Measurements from ENCODE around the gene FBXO10.
"Not testable (repeated sequence)": the region's sequence is repeated elsewhere in the genome, so short reads cannot be mapped to it uniquely, and the experiment has no call there.

FBXO10 gene

DNA sequence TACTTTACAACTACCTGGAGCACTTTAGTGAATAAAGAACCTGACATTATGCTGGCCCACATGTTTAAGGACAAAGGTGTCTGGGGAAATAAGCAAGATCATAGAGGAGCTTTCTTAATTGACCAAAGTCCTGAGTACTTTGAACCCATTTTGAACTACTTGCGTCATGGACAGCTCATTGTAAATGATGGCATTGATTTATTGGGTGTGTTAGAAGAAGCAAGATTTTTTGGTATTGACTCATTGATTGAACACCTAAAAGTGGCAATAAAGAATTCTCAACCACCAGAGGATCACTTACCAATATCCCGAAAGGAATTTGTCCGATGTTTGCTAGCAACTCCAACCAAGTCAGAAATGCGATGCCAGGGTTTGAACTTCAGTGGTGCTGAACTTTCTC lies 98.7 kb downstream of the FBXO10 start:
- DNase-seq, result not testable (repeated sequence)

DNA sequence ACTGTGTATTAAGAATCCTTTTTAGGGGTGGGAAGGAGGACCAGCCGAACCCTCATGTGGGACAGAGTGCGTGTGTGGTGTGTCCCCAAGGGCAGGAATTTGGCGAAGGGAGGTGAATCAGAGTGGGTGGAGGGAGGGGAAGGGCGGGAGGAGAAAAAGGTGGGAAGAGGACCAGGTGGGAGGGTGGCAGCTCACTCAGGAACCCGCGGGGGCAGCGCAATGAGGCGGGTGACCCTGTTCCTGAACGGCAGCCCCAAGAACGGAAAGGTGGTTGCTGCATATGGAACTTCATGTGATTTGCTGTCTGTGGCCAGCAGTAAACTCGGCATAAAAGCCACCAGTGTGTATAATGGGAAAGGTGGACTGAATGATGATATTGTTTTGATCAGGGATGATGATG lies 99.2 kb downstream of the FBXO10 start:
- DNase-seq, result no peak

DNA sequence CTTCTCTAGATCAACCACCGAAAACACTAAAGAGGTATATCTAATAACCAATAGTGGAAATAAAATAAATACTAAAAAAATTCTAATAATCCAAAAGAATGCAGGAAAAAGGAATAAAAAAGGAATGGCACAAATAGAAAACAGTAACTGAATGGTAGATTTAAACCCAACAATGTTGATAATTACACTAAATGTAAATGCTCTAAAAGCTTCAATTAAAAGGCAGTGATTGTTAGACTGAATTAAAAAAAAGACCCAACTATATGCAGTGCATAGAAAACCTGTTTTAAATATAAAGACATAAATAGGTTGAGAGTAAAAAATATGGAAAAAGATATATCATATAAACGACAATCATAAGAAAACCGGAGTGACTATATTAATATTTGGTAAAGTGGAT lies 101.7 kb downstream of the FBXO10 start:
- DNase-seq, result no peak

DNA sequence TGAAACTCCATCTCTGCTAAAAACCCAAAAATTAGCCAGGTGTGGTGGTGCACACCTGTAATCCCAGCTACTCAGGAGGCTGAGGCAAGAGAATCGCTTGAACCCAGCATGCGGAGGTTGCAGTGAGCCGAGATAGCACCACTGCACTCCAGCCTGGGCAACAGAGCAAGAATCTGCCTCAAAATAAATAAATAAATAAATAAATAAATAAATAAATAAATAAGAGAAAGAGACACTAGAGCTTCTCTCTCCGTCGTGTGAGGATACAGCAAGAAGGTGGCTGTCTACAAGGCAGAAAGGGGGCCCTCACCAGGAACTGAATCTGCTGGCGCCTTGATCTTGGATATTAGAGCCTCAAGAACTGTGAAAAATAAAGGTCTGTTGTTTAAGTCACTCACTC lies 102.2 kb downstream of the FBXO10 start:
- not testable (repeated sequence) for DNase-seq

DNA sequence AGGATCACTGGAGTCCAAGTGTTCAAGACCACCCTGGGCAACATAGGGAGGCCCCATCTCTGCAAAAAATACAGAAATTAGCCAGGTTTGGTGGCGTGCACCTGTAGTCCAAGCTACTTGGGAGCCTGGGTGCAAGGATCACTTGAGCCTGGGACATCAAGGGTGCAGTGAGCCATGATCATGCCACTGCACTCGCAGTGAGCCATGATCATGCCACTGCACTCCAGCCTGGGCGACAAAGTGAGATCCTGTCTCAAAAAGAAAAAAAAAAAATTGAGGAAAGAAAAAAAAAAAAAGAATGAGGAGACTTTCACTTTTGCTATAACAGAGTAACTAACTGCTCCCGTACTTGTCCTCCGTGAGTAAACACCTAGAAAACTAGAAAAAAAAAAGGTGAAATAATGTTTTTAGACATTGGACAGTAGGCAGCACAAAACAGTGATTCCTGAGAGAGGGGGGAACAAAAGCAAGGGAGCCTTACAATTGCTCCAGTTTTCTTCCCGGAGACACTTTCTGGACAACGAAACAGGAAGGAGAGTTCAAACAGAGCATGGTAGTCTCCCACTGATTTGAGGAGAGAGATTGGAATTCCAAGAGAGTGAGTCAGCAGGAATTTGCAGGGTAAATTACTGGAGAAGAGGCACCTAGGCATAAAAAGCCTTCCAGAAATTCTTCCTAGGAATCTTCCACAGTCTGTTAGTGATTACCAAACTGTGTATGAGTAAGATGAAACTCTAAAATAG lies 104.1 kb downstream of the FBXO10 start:
- DNase-seq, result no peak

DNA sequence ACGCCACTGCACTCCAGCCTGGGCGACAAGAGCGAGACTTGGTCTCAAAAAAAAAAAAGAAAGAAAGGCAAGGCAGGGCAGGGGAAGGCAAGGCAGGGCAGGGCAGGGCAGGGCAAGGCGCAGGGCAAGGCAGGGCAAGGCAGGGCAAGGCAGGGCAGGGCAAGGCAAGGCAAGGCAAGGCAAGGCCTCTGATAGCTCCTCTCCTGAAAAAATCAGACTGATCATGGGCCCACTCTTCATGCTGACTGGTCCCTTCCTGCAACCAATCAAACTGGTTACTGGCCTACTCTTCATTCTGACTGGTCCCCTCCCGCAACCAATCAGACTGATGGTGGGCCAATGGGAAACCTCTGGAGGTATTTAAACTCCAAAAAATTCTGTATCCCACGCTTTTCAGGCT lies 107.6 kb downstream of the FBXO10 start:
- DNase-seq, result no peak

DNA sequence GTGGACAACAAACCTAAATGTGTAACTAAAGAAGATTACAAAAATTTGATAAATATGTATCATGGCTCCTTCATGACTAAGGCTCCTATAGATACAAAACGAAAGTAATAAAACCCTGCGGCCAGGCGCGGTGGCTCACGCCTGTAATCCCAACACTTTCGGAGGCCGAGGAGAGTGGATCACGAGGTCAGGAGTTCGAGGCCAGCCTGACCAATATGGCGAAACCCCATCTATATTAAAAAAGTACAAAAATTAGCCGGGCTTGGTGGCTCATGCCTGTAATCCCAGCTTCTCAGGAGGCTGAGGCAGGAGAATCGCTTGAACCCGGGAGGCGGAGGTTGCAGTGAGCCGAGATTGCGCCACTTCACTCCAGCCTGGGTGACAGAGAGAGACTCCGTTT lies 108.7 kb downstream of the FBXO10 start:
- not testable (repeated sequence) for DNase-seq

DNA sequence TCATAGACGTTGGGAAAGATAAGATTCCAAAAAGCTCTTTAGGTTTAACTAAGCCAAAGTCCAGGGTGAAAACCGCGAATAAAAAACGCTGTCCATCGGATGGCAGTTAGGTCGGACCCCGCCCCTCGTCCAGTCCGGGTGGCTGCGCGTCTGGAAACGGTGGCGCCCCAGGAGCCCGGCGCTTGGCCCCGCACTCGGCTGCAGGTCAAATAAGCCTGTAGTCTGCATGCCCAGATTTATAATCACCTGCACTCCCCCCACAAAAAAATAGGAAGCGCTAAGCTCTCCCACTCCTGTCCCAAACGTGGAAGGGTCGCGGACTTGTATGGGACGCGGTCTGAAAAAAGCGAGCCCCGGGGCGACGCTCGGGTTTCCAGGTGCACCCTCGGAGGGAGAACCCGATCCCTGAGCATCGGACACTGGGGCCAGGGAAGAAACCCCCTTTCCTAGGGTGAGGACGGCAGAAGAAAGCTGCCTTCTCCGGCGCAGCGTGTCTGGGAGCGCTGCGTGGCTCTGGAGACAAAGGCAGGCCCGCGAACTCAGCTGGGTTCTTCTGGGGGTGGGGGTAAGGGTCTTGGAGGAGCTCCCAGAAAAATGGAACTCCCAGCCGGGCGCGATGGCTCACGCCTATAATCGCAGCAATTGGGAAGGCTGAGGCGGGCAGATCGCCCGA lies 110.0 kb downstream of the FBXO10 start:
- peak in 12 of 14 donors; percentile 31 to 67 (median 52) for DNase-seq

DNA sequence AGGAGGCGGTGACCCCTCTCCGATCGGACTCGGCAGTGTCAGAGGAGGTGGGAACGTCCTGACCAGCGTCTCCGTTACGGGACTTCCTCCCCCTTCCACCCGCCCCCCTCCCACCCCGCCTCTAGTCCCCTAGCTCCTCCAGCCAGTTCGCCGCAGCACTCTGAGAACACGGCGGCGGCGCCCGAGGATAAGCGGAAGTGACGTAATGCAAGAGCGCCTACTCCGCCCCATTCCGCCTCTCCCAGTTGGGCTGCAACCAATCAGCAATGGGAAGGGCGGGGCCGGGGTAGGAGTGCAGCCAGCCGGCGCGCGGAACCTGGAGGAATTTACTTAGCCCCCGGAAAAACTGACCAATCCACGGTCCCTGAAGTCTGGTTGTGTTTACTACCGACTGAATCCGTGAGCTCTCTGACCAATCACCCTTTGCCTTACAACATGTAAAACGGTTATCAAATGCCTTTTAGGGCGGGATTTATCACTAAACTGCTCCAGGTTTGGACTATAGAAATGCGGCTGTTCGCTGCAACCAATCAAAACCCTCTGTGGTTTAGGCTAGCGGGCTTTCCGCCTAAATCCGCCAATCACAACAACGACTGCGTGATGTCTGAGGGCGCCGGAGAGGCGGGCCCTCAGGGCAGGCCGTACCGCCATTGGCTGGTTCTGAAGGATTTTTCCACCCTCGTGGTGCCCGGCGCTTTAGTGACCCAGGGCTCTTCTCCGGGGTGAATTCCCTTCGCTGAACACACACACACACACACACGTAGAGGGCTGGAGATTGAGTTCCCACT lies 110.7 kb downstream of the FBXO10 start, which contains the start of gene ZBTB5:
ZBTB5 (minus strand) TSS at position 202 of the 788 bp plus-strand sequence. CDS start 22,899 bp downstream, outside the sequence.
- DNase-seq, result peak; percentile 99 to 100 (median 100)

DNA sequence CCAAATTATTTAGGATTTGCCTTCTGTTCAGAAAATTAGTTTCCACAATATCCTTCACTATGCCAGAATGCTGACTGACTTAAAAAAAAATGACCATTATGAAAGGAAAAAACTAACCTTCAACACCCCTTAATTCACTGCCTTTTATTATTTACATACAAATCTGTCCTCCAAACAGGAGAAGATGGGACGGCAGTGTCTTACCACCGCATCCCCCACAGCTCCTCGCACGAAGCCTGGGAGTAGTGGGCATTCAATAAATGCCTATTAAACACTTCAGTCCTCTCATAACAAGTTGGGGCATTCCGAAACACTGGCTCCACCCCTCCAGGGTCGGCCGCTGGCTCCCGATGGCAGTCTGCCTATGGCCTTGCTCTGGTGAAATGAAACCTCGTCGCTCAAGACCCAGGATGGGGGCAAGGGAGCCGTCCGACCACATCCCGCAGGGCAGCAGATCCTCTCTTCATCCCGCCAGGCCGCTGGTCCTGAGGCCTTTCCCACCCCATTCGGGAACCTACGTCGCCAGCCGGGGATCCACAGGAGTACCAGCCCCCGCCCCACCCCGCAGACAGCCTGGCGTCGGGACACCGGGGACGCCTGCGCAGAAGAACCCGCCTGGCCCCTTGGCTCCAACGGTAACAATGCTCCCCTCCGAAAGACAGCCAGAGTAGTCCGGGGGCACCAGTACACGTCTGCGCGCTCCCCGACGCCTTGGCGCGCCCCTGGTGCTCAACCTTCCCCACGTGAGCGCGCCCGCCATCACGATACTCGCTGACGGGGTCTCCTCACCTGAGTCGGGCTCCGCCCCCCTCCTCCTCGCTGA lies 111.5 kb downstream of the FBXO10 start:
- DNase-seq, result peak in 10 of 14 donors; percentile 62 to 91 (median 85)

DNA sequence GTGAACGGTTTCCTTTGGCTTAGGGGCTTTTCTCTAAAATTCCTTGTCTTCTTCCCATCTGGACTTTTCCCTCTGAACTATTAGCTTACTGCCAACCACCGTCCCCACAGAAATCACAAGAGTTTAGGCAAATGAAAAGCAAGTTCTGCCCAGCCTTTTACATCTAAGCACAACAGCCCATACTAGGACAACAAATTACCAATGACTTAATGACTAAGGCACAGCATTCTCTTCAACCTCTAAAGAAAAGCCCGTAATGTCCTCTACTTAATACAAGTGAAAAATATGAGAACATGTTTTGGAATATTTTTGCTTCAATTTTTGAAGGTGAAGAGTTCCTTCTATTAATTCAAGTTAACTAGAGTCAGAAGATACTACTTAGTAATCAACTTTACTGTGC lies 112.2 kb downstream of the FBXO10 start:
- no peak for DNase-seq

Data from C1 segment of cervical spinal cord (tissue), 14 donors.